GM21381 (cell line): ENCODE results near the gene SUGCT.

ENCODE experiments used
- ATAC-seq: cut with Tn5 transposase; IDR thresholded peaks from one replicate; pipeline ENCODE4 v1.9.1; 2021; ENCODE audit warnings: mild to moderate bottlenecking, moderate library complexity; ENCODE audit not compliant: unreplicated experiment

The SUGCT gene

DNA sequence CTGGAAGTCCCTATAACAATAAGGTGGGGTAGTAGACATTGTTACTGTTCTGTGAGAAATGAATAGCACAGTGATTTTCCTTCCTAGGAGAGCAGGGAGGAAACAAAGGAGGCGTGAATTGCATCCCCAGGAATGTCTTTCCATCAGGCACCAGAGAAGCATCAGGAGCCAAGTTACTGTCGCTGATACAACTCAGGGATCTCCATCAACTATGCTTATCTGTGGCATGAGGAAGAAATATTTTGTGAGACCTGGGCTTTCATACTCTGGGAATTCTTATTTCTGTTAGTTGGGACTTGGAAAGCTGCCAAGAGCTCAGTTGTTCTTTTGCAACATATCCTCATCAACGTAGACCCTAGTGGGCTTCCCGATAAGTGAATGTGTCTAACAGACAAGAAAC lies 622.3 kb downstream of the SUGCT start:
- no peak for ATAC-seq

GRCh38 chr7:40758590-40758989 lies 623.8 kb downstream of the SUGCT start:
- ATAC-seq = no peak

- no peak for ATAC-seq
Measured at GRCh38 chr7:40760293-40760964, 625.6 kb downstream of the SUGCT start.

GRCh38 chr7:40760987-40761386 lies 626.2 kb downstream of the SUGCT start:
- no peak for ATAC-seq

- no peak for ATAC-seq
Measured at GRCh38 chr7:40761762-40762560, 627.2 kb downstream of the SUGCT start.

- no peak for ATAC-seq
Measured at GRCh38 chr7:40763319-40764287, 628.8 kb downstream of the SUGCT start.

- ATAC-seq = no peak
Measured at GRCh38 chr7:40765639-40766038, 630.8 kb downstream of the SUGCT start.

- ATAC-seq = no peak
Measured at GRCh38 chr7:40772096-40772495, 637.3 kb downstream of the SUGCT start.

DNA sequence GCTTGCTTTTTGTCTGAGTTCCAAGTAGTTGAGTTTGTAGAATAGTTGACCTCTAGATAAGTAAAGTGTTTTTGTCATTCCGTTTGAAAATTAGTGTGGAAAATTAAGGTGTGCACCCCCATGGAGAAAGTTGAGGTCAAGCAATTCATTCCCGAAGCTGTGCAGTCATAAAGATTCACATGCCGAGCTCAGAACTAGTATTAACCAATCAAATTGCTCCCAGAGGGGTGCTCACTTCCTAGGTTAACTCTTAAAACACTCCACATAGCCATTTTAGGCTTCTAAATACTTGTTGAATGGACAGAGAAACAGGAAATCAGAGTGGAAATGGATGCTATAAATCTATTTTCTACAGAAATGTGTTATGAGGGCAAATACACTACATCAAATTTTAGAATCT lies 638.9 kb downstream of the SUGCT start:
- no peak for ATAC-seq

DNA sequence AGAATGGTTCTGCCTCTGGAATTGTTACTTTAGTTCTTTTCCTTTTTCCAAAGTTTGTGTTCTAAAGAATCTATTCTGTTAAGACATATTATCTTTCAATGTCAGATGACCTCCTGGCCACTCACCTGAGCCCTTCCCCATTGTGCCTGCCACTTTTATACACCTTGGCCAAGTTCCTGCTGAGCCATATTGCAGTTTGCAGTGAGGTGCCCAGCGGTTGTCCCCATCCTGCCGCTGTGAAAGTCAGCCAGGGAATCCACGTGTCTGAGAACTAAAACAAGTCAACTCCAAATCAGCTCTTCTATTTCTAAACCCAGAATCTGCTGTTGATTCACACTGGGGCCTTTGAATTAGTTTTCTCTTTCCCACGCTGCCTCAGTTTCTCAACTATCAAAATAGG lies 641.1 kb downstream of the SUGCT start:
- ATAC-seq = no peak

GRCh38 chr7:40777730-40778312 lies 643.0 kb downstream of the SUGCT start:
- ATAC-seq = no peak

- ATAC-seq = no peak
Measured at GRCh38 chr7:40780460-40780859, 645.7 kb downstream of the SUGCT start.

DNA sequence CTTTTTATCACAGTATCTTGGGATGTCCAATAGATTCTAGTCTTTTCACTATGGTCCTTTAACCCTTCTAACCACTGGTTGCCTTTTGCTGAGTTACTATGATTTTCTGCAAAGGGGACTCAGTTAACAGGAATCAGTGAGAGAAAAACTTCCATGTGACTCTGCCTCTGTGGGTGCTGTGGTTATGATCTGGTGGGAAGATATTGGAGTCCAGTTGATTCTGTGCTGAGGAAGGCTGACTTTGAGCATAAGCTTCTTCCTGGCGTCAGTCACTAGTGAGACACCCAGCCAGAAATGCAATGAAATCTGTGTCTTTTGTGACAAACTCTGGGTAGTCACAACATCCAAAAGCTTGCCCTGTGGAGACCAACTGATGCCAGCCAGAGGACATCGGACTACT lies 648.0 kb downstream of the SUGCT start:
- ATAC-seq = no peak

- no peak for ATAC-seq
Measured at GRCh38 chr7:40784176-40784575, 649.4 kb downstream of the SUGCT start.

DNA sequence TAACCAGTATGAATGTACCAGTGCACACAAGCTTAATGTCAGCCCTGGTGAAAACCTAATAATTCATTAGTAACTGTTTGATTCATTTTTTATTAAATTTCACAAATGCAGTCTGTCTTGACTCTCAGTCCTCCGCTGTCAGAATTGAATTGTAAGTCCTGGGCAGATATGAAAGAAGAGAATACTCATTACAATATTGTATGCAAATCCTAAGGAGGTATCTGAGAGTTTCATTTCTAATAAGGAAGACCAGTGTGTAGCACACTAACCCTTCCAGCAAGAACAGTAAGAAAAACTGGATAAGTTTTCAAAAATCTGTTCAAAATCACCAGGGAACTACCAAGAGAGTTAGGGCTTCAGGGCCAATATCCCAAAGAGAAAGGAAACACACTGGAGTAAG lies 652.1 kb downstream of the SUGCT start:
- ATAC-seq = no peak

- no peak for ATAC-seq
Measured at GRCh38 chr7:40793132-40793531, 658.3 kb downstream of the SUGCT start.

- no peak for ATAC-seq
Measured at GRCh38 chr7:40795607-40796006, 660.8 kb downstream of the SUGCT start.

GRCh38 chr7:40796723-40797122 lies 661.9 kb downstream of the SUGCT start:
- no peak for ATAC-seq

DNA sequence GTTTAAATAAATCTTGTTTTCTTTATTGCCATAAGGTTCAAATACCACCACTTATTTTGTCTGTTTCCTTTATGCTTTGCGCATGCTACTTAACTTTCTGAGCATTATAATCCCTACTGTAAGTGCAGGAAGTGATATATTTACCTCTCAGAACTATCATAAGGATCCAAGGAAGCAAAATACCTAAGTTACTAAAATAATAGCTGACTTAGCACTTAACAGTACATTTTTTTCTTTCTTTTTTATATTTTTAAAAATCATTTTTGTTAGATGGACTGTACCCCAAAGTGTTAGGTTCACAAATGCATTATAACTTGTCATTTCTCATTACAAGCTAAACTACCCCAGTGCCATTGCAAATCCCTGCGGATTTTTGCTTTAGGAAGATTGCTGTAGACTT lies 663.8 kb downstream of the SUGCT start:
- no peak for ATAC-seq

- no peak for ATAC-seq
Measured at GRCh38 chr7:40799493-40800403, 664.9 kb downstream of the SUGCT start.
